SU-DHL-6 (cell line): Measurements from ENCODE around the gene ARVCF.

Experiments used
- H2AFZ ChIP-seq: fragments of 200-600 bp; sonication (generic); 2 replicates; pipeline ENCODE4 v1.6.1; 2014; ENCODE audit warnings: low read depth, mild to moderate bottlenecking, moderate library complexity, mixed read lengths, antibody characterized with exemption, low read length; ENCODE audit not compliant: severe bottlenecking
- H3F3A ChIP-seq: fragments of 200-600 bp; shearing (Covaris generic); 2 replicates; pipeline ENCODE4 v1.6.0; 2016; ENCODE audit warnings: antibody characterized with exemption, mild to moderate bottlenecking; ENCODE audit not compliant: insufficient read depth
- H3K27ac ChIP-seq: fragments of 200-600 bp; sonication (generic); 2 replicates; pipeline ENCODE4 v1.5.1; 2016; ENCODE audit warnings: low read depth, mild to moderate bottlenecking, low read length, moderate library complexity, mixed read lengths
- H3K27me3 ChIP-seq: fragments of 200-600 bp; sonication (generic), shearing (Covaris generic); 2 replicates; pipeline ENCODE4 v1.6.0; 2014; ENCODE audit warnings: mild to moderate bottlenecking, low read length
- H3K36me3 ChIP-seq: fragments of 200-600 bp; sonication (generic); 2 replicates; pipeline ENCODE4 v1.6.1; 2014; ENCODE audit warnings: mild to moderate bottlenecking, low read length, mixed read lengths
- H3K4me2 ChIP-seq: fragments of 300-600, 200-600 bp; shearing (Covaris generic), sonication (generic); 2 replicates; pipeline ENCODE4 v1.6.0; 2014; ENCODE audit warnings: low read length, low read depth, mild to moderate bottlenecking; ENCODE audit not compliant: poor library complexity, severe bottlenecking
- H3K4me3 ChIP-seq: fragments of 200-600 bp; sonication (generic); 2 replicates; pipeline ENCODE4 v1.5.1; 2014; ENCODE audit warnings: antibody characterized with exemption, low read length, mild to moderate bottlenecking, mixed read lengths; ENCODE audit not compliant: insufficient read depth, poor library complexity, severe bottlenecking
- H3K79me2 ChIP-seq: fragments of 200-600 bp; sonication (generic); 2 replicates; pipeline ENCODE4 v1.6.1; 2014; ENCODE audit warnings: mild to moderate bottlenecking, low read length, moderate library complexity; ENCODE audit not compliant: insufficient read depth
- H3K9ac ChIP-seq: fragments of 200-600 bp; sonication (generic); 2 replicates; pipeline ENCODE4 v1.7.0; 2014; ENCODE audit warnings: mild to moderate bottlenecking, low read length
- H3K9me2 ChIP-seq: fragments of 200-600 bp; sonication (generic); replicated peaks from 2 replicates; pipeline ENCODE4 v1.6.1; 2014; ENCODE audit warnings: low read length; ENCODE audit not compliant: insufficient read depth
- H3K9me3 ChIP-seq: fragments of 200-600 bp; sonication (generic); 2 replicates; pipeline ENCODE4 v1.6.1; 2014; ENCODE audit warnings: low read length, mixed read lengths; ENCODE audit not compliant: insufficient read depth
- H4K20me1 ChIP-seq: fragments of 200-600 bp; sonication (generic); 2 replicates; pipeline ENCODE4 v1.6.1; 2014; ENCODE audit warnings: low read depth, mild to moderate bottlenecking, antibody characterized with exemption, low read length, moderate library complexity, mixed read lengths
- EZH2phosphoT487 ChIP-seq: fragments of 200-600 bp; sonication (generic), shearing (Covaris generic); conservative IDR thresholded peaks from 2 replicates; pipeline ENCODE4 v1.6.1; 2018; ENCODE audit warnings: mild to moderate bottlenecking, antibody characterized with exemption, low read length, moderate library complexity, mixed read lengths
- TF ChIP-seq, protein P1 (sequence below): fragments of 200-600 bp; sonication (generic); IDR thresholded peaks from one replicate; pipeline ENCODE4 v1.5.1; 2017; ENCODE audit warnings: antibody characterized with exemption, mild to moderate bottlenecking, low read length, moderate library complexity; ENCODE audit not compliant: insufficient read depth, poor library complexity, severe bottlenecking

ARVCF gene

GRCh38 chr22:19990188-19990587 is 26.4 kb downstream of the ARVCF start:
- no peaks in the 10 kb centered on the region for H4K20me1 ChIP-seq
- no peaks in the 10 kb centered on the region for H3K36me3 ChIP-seq
- H2AFZ ChIP-seq = no peak overlapping the region
- no peaks in the 10 kb centered on the region for H3K9me2 ChIP-seq
- H3K27me3 ChIP-seq = no peaks in the 10 kb centered on the region
- no peak overlapping the region for H3K27ac ChIP-seq
- H3K9me3 ChIP-seq = no peaks in the 10 kb centered on the region
- TF ChIP-seq EZH2phosphoT487 = no peak
- TF ChIP-seq, protein P1, sequence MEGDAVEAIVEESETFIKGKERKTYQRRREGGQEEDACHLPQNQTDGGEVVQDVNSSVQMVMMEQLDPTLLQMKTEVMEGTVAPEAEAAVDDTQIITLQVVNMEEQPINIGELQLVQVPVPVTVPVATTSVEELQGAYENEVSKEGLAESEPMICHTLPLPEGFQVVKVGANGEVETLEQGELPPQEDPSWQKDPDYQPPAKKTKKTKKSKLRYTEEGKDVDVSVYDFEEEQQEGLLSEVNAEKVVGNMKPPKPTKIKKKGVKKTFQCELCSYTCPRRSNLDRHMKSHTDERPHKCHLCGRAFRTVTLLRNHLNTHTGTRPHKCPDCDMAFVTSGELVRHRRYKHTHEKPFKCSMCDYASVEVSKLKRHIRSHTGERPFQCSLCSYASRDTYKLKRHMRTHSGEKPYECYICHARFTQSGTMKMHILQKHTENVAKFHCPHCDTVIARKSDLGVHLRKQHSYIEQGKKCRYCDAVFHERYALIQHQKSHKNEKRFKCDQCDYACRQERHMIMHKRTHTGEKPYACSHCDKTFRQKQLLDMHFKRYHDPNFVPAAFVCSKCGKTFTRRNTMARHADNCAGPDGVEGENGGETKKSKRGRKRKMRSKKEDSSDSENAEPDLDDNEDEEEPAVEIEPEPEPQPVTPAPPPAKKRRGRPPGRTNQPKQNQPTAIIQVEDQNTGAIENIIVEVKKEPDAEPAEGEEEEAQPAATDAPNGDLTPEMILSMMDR = no peak
- H3K4me2 ChIP-seq = no peak overlapping the region
- no peak overlapping the region for H3K4me3 ChIP-seq
- no peaks in the 10 kb centered on the region for H3K79me2 ChIP-seq
- H3K9ac ChIP-seq = no peak overlapping the region
- H3F3A ChIP-seq = no peaks in the 10 kb centered on the region

- no peak overlapping the region for H2AFZ ChIP-seq
- TF ChIP-seq, protein P1 = no peak
- TF ChIP-seq EZH2phosphoT487 = no peak
- H3F3A ChIP-seq = no peaks in the 10 kb centered on the region
- H3K27ac ChIP-seq = no peak overlapping the region
- no peaks in the 10 kb centered on the region for H3K9me2 ChIP-seq
- H3K79me2 ChIP-seq = no peaks in the 10 kb centered on the region
- no peaks in the 10 kb centered on the region for H3K9me3 ChIP-seq
- no peaks in the 10 kb centered on the region for H4K20me1 ChIP-seq
- no peaks in the 10 kb centered on the region for H3K36me3 ChIP-seq
- H3K9ac ChIP-seq = no peak overlapping the region
- H3K27me3 ChIP-seq = no peaks in the 10 kb centered on the region
- H3K4me2 ChIP-seq = no peak overlapping the region
- H3K4me3 ChIP-seq = no peak overlapping the region
These were observed 26.9 kb downstream of the ARVCF start for GRCh38 chr22:19989725-19990067.

- no peak overlapping the region for H3K4me2 ChIP-seq
- no peaks in the 10 kb centered on the region for H3F3A ChIP-seq
- no peaks in the 10 kb centered on the region for H4K20me1 ChIP-seq
- no peak overlapping the region for H3K9ac ChIP-seq
- no peaks in the 10 kb centered on the region for H3K27me3 ChIP-seq
- TF ChIP-seq, protein P1 = no peak
- no peak for TF ChIP-seq EZH2phosphoT487
- no peaks in the 10 kb centered on the region for H3K36me3 ChIP-seq
- no peaks in the 10 kb centered on the region for H3K79me2 ChIP-seq
- no peaks in the 10 kb centered on the region for H3K9me2 ChIP-seq
- no peak overlapping the region for H2AFZ ChIP-seq
- H3K27ac ChIP-seq = no peak overlapping the region
- no peak overlapping the region for H3K4me3 ChIP-seq
- H3K9me3 ChIP-seq = no peaks in the 10 kb centered on the region
These were observed 27.5 kb downstream of the ARVCF start for GRCh38 chr22:19988965-19989724.
